Muscle of back (tissue), 11 donors: ENCODE measurements around the gene UBAC2. TPM values are rescaled to one million over a fixed set of nuclear protein-coding genes. Genes with fewer than 3 reads are reported as not detected.

Experiments
- DNase-seq, 3 donors: peaks; one replicate each; pipeline versions ENCODE4 v3.0.0 to v3.0.0-alpha.2; 2013
- polyA plus RNA-seq, 10 donors: library from polyadenylated mRNA; unstranded; fragments of 120-200 nt; gene quantifications; one replicate each; pipeline ENCODE4 v1.2.1, GENCODE V29; 2013; ENCODE audit not compliant: insufficient read length in 10 of 10

Gene UBAC2
- polyA plus RNA-seq, 10 donors, result 70.5 to 93.7 (median 80.4) TPM

- DNase-seq, result no peak
Measured at GRCh38 chr13:99267927-99268326, 67.3 kb downstream of the UBAC2 start.

- DNase-seq, result no peak
Measured at GRCh38 chr13:99268822-99269221, 68.2 kb downstream of the UBAC2 start.

GRCh38 chr13:99269627-99270241 is 69.1 kb downstream of the UBAC2 start:
- peak in 2 of 3 donors; percentile 58 to 72 for DNase-seq

GRCh38 chr13:99270518-99270917 is 69.9 kb downstream of the UBAC2 start:
- no peak for DNase-seq

GRCh38 chr13:99271249-99271648 is 70.6 kb downstream of the UBAC2 start:
- no peak for DNase-seq

GRCh38 chr13:99272481-99272880 is 71.8 kb downstream of the UBAC2 start:
- DNase-seq, result no peak

- no peak for DNase-seq
Measured at GRCh38 chr13:99273128-99273527, 72.5 kb downstream of the UBAC2 start.

GRCh38 chr13:99275093-99275469 is 74.4 kb downstream of the UBAC2 start:
- DNase-seq, result peak in 1 of 3 donors; percentile 58

GRCh38 chr13:99276706-99277105 is 76.1 kb downstream of the UBAC2 start:
- DNase-seq, result no peak

- DNase-seq, result no peak
Measured at GRCh38 chr13:99277629-99278028, 77.0 kb downstream of the UBAC2 start.

- DNase-seq, result no peak
Measured at GRCh38 chr13:99278200-99278599, 77.5 kb downstream of the UBAC2 start.

GRCh38 chr13:99278843-99279242 is 78.2 kb downstream of the UBAC2 start:
- DNase-seq, result no peak

GRCh38 chr13:99279637-99280036 is 79.0 kb downstream of the UBAC2 start:
- DNase-seq, result no peak

GRCh38 chr13:99280166-99280565 is 79.5 kb downstream of the UBAC2 start:
- DNase-seq, result peak in 1 of 3 donors; percentile 55

GRCh38 chr13:99281811-99282263 is 81.2 kb downstream of the UBAC2 start:
- DNase-seq, result peak in 1 of 3 donors; percentile 58

GRCh38 chr13:99282264-99283231 is 81.9 kb downstream of the UBAC2 start:
- DNase-seq, result peak in 2 of 3 donors; percentile 29 to 63

- no peak for DNase-seq
Measured at GRCh38 chr13:99285432-99286182, 85.0 kb downstream of the UBAC2 start.

GRCh38 chr13:99287551-99287950 is 86.9 kb downstream of the UBAC2 start:
- no peak for DNase-seq

- no peak for DNase-seq
Measured at GRCh38 chr13:99288089-99288488, 87.4 kb downstream of the UBAC2 start.

- DNase-seq, result no peak
Measured at GRCh38 chr13:99289271-99289670, 88.6 kb downstream of the UBAC2 start.

- DNase-seq, result no peak
Measured at GRCh38 chr13:99289674-99290337, 89.2 kb downstream of the UBAC2 start.

GRCh38 chr13:99290894-99291293 is 90.2 kb downstream of the UBAC2 start:
- no peak for DNase-seq
